OCI-LY7 (cell line): ENCODE measurements around the gene FARP2.

Experiments used
- CTCF ChIP-seq: fragments of 200-600 bp; sonication (generic); conservative IDR thresholded peaks from 2 replicates; pipeline ENCODE4 v1.5.1; 2014; ENCODE audit warnings: mild to moderate bottlenecking, antibody characterized with exemption, low read length, moderate library complexity, mixed read lengths
- EZH2phosphoT487 ChIP-seq: fragments of 200-600 bp; sonication (generic); IDR thresholded peaks from 2 replicates; pipeline ENCODE4 v1.6.1; 2018; ENCODE audit warnings: low read depth, borderline replicate concordance, mild to moderate bottlenecking, mixed run types, antibody characterized with exemption, low read length, moderate library complexity, mixed read lengths

- TF ChIP-seq CTCF (no peak), EZH2phosphoT487 (no peak)
Measured at GRCh38 chr2:241468476-241468781, 112.3 kb downstream of the FARP2 start.
